Endothelial cell of hepatic sinusoid (primary cell): Measurements from ENCODE around the gene WIPF1.

ENCODE experiments used
- in situ Hi-C: cut with HindIII; loops from 2 replicates; pipeline ENCODE4 v1.10.0; 2017; ENCODE audit warnings: low sequenced_read_pairs

Gene WIPF1

DNA sequence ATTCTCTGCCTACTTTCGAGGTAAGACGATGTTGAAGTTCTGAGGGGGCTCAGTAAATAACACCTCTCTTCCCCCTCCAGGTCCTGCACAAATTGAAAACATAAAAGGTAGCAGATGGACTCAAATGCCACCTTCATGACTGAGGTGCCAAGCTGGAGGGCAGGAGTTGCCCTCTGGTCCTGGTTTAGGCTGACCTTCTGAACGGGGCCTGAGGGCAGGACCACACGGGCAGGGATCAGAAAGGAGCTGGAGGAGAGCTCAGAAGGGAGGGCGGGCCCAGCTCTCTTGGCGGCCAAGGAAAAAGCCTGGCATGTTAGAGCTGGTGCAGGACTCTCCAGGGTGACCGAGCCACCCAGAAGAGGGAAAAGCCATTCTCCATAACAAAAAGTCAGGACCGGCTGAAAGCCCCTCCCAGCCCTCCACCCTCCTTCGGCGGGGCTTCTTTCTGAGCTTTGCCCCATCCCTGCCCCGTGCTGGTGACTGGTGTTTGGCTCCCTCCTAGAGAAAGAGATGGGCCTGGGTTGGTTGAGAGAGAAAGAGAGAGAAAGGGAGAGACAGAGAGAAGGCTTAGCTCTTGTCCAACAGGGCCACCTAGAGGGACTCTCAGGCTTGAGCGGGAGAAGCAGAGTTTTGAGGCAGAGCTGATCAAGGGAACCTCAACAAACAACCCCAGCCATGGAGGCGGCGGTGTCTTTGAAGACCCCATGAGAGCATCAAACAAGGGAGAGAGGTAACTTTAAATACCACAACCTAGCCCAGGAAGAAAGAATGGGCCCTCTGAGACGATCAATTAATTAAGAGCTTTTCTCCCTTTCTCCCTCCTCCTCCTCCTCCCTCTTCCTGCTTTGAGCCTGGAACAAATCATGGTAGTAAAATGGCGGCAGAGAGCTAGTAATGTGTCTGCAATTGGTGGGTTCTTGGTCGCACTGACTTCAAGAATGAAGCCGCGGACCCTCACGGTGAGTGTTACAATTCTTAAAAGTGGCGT lies 50.8 kb downstream of the WIPF1 start:
- in situ Hi-C loops: no loop called here

DNA sequence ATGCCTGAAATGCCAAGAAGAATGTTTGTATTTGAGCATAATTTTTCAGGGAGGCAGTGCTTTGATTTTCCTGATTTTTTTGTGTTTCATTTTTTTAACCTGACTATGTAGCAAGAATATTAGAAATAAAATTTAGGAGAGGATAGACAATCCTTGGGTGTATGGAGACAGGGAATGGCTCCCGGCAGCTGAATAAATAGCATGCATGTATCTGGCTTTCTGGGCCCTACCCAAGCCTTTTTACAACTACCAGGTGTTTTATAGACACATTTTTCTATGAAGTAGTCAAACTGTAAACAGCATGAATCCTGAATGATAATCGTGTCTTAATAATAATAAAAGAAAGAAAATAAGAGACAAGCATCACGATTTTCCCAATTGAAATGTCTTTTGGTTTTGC lies 52.4 kb downstream of the WIPF1 start:
- in situ Hi-C loops: no loop called here

DNA sequence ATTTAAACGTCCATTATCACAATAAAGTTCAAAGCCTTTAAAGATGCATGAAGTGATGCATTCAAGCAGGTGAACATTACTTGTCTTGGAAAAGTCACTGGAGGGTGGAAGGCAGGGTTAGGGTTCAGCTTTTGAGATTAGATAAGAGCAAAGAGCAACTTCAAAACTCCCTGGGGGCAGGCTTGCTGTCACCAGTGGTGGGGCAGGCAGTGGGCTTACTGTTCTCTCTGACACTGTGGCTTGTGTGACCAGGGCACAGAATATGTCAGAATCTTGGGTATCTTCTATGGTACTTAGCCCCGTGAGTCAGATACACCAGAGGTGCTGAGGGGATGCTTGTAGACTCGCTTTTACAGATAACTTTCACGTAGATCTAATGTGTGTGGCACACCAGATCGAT lies 52.8 kb downstream of the WIPF1 start:
- in situ Hi-C loops: no loop called here

DNA sequence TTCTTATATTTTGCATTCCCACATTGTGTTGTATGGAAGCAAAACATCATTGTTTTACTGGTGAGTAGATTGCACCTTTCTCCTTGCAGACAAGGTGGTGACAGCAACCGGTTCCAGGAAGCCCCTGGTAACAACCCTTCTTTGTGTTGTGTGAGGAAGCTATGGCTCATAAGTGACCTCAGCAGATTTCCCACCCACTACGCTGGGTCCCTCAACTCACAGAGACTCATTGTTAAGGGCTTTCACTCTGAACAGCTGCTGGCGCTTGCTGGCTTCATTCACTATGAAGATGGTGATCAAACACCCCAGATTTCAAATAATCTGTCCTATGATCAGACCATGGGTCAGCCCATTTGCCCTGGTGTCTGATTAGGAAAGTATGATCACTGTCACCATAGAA lies 53.4 kb downstream of the WIPF1 start:
- in situ Hi-C loops: no loop called here

DNA sequence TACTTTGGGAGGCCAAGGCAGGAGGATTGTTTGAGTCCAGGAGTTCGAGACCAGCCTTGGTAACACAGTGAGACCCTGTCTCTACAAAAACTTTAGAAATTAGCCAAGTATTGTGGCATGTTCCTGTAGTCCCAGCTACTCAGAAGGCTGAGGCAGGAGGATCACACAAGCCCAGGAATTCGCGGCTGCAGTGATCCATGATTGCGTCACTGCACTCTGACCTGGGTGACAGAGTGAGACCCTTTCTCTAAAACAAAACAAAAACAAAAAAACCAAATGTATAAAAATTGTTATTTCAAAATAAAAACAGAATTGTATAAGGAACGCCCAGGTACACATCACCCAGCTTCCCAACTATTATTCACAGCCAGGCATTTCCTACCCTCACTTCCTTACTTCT lies 56.7 kb downstream of the WIPF1 start:
- in situ Hi-C loops: no loop called here

DNA sequence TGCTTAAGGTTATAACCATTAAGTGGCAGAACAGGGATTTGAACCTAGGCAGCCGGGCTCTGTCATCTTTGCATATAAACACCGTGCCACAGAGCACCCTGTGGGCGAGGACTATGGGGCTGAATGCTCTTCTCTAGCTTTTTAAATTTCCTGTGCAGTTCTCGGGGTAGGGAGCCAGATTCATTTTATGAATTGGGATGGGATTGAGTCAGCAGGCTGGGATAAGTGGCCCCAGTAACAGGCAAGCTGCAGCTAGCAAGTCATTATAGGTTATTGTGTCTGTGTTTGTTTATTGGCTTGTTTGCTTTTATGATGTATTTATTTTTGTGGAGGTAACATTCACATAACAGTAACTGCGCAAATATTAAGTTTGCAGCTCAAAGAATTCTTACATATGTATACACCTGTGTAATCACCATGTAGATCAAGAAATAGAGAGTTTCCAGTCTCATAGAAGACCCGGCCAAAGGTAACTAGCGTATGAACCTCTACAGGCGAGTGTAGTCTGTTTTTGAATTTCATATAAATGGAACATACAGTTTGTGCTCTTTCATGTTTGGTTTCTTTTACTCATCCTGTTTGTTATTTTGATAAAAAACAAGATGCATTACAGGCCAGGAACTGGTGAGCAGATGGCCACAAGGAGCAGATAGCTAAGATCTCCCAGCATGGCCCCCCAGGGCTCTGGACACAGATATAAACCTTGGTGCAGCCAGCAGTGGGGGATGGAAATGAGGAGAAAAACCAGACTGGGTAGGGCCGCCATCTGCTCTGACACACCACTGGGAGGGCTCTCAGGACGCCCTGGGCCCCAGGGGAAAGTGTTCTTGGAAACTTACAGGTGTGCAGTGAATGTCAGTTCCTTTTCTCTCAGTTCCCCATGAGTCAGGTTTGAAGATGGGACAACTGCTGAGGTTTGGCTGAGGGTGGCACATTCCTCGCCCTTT lies 61.6 kb downstream of the WIPF1 start:
- in situ Hi-C loops: no loop called here

DNA sequence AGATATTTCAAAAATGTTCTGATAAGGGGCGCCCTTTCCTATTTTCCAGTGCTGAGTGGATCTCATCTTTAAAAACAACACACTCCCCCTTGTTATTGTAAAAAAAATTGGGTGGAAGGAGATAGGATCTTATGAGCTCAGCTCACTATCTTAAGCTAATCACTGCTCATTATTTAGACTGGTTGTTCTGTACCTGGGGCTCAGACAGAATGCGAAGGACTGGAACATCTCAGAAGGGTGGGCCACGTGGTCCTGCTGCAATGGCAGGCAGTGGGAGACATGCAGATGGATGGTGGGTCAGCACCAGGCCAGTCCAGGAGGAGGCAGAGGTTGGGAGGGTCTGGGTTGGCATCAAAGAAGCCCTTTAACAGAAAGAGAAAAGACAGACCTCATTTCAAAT lies 62.5 kb downstream of the WIPF1 start:
- in situ Hi-C loops: no loop called here

DNA sequence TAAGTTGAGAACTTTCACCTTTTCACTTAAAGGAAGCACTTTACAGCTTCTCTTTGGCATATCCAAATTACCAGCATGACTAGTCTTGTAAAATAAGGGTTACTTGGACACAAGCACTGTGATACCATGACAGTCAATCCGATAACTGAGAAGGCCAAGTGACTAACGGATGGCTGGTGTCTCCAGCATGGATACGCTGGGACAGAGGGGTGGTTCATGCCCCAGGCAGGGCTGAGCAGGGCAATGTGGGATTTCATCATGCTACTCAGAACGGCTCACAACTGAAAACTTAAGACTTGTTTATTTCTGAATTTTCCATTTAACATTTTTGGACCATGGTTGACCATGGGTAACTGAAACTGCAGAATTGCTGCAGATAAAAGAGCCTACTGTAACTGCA lies 67.7 kb downstream of the WIPF1 start:
- in situ Hi-C loops: no loop called here

DNA sequence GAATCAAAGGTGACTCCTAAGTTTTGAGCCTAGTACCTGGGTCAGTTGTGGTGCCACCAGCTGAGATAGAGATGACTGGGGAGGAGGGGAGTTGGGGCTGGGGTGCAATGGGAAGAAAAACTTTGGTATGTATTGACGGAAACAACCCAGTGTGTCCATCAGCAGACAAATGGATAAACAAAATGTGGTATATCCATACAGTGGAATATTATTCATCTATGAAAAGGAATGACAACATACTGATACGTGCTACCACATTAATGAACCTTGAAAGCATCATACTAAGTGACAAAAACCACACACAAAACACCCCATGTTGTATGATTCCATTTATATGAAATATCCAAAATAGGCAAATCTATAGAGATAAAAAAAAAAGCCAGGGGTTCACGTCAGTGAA lies 69.6 kb downstream of the WIPF1 start:
- in situ Hi-C loops: no loop called here

DNA sequence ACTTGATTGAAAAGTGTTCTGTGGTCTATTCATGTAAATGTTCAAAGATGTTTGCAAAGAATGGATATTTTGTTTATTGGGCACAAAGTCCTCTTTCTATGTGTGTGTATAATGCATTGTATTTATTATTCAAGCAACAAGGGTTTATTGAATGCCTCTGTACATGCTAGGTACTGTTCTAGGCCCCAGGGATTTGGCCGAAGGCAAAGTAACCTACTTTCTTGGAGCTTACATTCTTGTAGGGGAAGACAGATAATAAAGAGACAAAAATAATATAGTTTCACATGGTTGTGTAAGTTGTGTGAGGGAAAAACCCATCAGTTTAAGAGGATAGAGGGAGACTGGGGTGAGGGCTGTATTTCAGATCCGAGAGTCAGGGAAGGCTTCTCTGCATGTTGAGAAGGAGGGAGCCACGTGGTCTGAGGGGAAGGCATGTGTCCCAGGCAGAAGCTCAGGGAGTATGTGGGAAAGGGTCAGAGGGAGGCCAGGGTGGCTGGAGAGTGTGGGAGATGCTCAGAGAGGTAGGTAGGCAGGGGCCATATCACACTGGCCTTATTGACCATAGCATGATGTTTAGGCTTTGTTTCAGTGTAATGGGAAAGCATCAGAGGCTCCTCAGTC lies 70.4 kb downstream of the WIPF1 start:
- in situ Hi-C loops: no loop called here

DNA sequence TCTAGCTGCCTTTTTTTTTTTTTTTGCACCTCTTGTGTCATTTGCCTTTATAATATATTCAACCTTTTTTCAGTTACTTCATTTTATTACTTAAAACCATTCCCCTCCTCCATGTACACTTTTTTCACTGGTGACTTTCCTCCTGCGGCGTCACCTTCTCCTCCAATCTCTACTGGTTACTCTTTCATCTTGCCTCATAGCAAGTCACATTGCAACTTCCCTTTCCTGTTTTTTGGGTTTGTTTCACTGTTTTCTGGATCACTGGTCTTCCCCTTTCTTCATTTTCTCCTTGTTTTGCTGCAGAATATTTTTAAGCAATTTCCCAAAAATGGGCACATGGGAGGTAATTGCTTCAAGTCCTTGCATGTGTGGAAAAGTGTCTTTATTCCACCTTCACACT lies 73.1 kb downstream of the WIPF1 start:
- in situ Hi-C loops: no loop called here

DNA sequence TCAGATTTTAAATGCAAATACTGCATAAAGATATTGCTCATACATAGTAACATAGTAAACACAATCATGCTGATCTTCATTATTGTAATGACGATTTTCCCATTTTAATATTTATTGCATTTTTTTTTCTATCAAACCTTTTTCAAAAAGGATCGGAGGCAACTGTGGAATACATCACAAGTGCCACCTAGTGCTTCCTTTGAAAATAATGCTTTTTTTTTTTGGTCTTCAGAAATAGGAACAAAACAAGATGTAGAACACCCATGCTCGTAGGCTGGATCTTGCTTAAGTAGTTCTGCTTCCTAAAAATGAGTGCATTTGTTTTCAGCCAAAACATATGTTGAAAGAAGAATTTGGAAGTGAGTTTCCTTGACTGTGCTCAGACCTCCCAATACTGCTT lies 75.1 kb downstream of the WIPF1 start:
- in situ Hi-C loops: no loop called here

DNA sequence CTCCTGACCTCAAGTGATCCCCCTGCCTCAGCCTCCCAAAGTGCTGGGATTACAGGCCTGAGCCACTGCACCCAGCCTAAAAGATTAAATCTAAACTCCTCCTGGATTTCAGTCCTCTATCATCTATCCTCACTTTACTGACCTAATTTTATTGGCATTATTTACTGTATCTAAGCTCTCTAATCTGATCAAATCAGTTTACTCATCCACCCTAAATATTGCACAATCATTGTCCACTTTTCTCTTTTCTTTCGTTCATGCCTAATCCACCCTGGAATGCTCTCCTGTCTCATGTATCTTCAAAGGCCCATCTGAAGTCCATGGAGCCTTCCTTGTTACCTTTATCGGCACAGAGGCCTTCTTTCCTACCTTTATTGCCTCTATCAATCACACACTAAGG lies 79.2 kb downstream of the WIPF1 start:
- in situ Hi-C loops: no loop called here

DNA sequence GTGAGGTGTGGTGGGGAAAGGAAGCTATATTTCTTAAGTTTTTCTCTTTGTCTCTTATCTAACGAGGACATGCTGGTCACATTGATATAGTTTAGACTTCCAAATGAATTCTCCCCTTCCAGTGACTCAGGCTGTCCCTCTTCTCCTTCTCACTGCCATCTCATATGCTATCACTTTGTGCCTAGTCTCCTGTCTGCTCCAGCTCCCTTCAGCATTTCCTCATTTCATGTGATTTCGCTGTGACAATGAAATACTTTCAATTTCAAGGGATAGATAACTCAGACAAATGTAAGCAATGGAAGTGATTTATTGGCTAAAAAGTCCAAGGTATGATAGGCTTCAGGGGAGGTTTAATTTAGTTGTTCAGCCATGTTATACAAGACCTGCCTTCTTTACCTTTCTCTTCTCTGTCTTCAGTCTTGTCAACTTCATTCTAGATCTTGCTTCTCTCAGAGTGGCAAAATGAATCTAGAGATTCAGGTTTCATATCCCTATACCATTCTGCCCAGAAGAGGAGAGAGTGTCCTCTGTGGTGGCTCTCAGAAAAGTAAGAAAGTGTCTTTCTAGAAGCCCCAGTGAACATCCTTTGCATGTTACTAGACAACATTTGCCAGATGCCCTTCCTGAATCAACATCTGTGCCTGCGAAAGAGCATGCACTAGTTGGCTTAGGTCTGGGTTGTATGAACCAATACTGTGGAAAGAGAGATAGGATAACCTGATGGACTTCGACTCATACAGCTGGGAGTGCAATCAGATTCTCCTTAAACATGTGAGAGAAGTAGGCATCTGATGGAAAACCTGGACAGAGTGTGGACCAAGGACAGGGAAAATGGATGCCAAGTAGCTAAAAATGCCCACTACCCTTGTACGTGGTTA lies 80.9 kb downstream of the WIPF1 start:
- in situ Hi-C loops: no loop called here

DNA sequence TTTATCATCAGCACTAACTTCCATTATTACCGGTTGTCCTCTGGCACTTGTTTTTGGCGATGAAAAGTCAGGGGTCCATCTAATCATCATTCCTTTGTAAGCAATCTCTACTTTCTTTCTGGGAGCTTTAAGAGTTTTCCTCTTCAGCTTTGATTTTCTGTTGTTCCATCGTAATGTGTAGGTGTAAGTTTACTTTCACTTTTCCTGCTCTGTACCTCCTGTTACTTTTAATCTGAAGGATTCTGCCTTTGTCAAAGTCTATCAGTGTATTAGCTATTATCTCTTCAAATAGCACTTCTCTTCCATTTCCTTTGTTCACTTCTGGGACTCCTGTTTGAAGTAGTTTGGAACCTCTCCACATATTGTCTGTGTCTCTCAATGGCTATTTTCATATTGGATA lies 85.3 kb downstream of the WIPF1 start:
- in situ Hi-C loops: no loop called here

DNA sequence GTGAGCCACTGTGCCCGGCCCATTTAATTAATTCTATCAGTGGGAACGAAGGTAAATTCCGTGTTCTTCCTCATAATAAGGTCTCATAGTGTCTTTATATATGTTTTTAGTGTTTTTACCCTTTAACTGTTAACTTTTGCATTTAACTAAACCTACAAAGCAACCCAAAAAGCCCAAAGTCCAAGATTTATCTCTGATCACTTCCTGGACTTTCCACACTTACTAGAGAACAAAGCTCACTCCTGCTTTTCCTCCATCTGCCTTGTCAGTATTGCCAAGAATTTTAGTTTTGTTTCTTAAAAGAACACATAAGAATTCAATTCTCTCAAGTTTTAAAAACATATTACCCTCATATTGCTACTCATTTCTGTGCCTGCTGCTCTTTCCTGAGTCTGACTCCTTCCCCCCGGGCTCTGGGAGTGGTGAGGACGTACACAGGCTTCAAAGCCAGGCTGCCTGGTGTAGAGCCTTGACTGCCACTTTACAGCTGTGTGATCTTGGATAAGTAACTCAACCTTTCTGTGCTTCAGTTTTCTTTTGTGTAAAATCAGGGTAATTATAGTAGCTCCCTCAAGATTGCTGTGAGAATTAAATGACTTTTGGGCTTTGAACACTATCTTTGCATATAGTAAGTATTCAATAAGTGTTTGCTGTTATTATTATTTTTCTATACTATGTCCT lies 85.9 kb downstream of the WIPF1 start:
- in situ Hi-C loops: no loop called here

DNA sequence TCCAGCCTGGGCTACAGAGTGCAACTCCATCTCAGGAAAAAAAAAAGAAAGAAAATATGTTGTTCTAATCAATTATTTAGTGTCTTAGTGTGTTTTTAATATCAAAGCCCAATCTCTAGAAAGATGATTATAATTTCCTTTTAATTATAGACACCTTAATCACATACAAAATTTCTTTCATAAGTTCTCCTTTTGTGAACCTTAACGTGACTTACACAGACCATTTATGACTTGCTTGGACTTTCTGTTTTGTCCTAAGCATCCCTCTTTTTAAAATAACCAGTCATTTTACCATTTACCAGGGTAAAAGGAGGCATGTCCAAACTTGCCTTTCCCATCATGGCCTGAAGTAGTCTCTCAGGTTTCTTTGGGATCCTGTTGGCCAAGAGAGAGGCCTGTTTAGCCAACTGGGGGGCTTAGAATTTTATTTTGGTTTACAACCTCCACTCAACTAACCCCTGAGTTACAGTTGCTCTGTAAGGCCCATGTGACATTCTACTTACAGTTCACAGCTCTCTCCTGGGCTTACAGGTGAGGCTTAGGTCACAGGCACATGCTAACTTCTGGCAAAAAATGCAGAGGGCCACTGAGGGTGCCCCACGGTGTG lies 86.9 kb downstream of the WIPF1 start:
- in situ Hi-C loops: no loop called here
